GM18870 (cell line): ENCODE measurements around the gene ATOH7.

ENCODE experiments used
- ATAC-seq: cut with Tn5 transposase; IDR thresholded peaks from one replicate; pipeline ENCODE4 v1.9.1; 2021; ENCODE audit warnings: moderate library complexity; ENCODE audit not compliant: unreplicated experiment

ATOH7 gene

GRCh38 chr10:68184546-68184945 lies 47.4 kb downstream of the ATOH7 start:
- no peak for ATAC-seq
